Bronchial epithelial cell (primary cell): Measurements from ENCODE around the gene TFAP2B. TPM values are rescaled to one million over a fixed set of nuclear protein-coding genes. Genes with fewer than 3 reads are reported as not detected.

Experiments
- DNase-seq: peaks from one replicate; pipeline ENCODE4 v3.0.0-alpha.2; 2010; ENCODE audit warnings: low read depth
- FAIRE-seq: peaks from 2 replicates; lab custom pipeline; 2011; peaks lifted over from hg19 to GRCh38; lab: Jason Lieb, UNC
- H3K27me3 ChIP-seq: 2 replicates; pipeline ENCODE4 v1.5.1; 2011; ENCODE audit warnings: low read length; ENCODE audit not compliant: control insufficient read depth, insufficient read depth
- H3K36me3 ChIP-seq: 2 replicates; pipeline ENCODE4 v1.5.1; 2011; ENCODE audit warnings: low read length; ENCODE audit not compliant: control insufficient read depth, insufficient read depth
- H3K4me3 ChIP-seq: 2 replicates; pipeline ENCODE4 v1.5.1; 2011; ENCODE audit warnings: mild to moderate bottlenecking, low read depth, low read length, control low read depth
- CTCF ChIP-seq: IDR thresholded peaks from 2 replicates; pipeline ENCODE4 v1.5.1; 2011; ENCODE audit warnings: mild to moderate bottlenecking, moderate library complexity, low read length, control low read depth, inconsistent platforms; ENCODE audit not compliant: insufficient read depth, severe bottlenecking
- total RNA-seq: library from RNA; depleted of rRNA; stranded (reverse); fragments of >200 nt; gene quantifications from 2 replicates; pipeline ENCODE4 v1.2.1, GENCODE V29; 2014

Gene TFAP2B
- total RNA-seq, 1 donor from 2014 or later, result not detected

- H3K36me3 ChIP-seq, result no peaks in the 10 kb centered on the region
- no peak for DNase-seq
- no peak for TF ChIP-seq CTCF
- H3K4me3 ChIP-seq, result no peak overlapping the region
- H3K27me3 ChIP-seq, result peaks cover 16% of the 10 kb centered on the region
- no peak for FAIRE-seq
Measured at GRCh38 chr6:50831186-50831585, 12.5 kb downstream of the TFAP2B start.

DNA sequence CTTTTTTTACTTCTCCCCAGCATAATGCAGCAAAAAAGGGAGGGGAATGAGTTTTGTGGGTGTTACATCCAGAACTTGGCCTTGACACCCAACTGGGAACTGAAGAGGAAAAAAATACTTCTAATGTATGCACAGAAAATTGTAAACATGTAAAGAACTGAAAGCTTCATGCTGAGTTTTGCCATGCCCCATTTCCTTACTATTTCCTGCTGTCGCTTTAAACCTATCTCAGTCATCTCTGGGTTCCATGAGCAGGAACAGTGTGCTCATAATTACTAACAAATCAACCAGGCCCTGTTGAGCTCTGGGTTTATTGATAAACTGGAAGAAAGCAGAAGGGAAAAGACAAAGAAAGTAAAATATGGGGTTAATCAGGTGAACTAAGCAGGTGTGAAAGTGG lies 14.2 kb downstream of the TFAP2B start:
- Histone ChIP-seq H3K36me3 (no peaks in the 10 kb centered on the region), H3K4me3 (no peak overlapping the region), H3K27me3 (peaks cover 4% of the 10 kb centered on the region)
- no peak for DNase-seq
- FAIRE-seq, result no peak
- no peak for TF ChIP-seq CTCF

- no peak for DNase-seq
- H3K36me3 ChIP-seq, result no peaks in the 10 kb centered on the region
- TF ChIP-seq CTCF, result no peak
- no peak overlapping the region for H3K4me3 ChIP-seq
- peaks cover 4% of the 10 kb centered on the region for H3K27me3 ChIP-seq
- FAIRE-seq, result no peak
Measured at GRCh38 chr6:50834929-50835410, 16.3 kb downstream of the TFAP2B start.

GRCh38 chr6:50836231-50836630 lies 17.6 kb downstream of the TFAP2B start:
- DNase-seq (no peak), FAIRE-seq (no peak)
- no peaks in the 10 kb centered on the region for H3K36me3 ChIP-seq
- H3K4me3 ChIP-seq, result no peak overlapping the region
- H3K27me3 ChIP-seq, result peaks cover 2% of the 10 kb centered on the region
- no peak for TF ChIP-seq CTCF

GRCh38 chr6:50837589-50838445 lies 19.1 kb downstream of the TFAP2B start:
- FAIRE-seq, result no peak

More at GRCh38 chr6:50837589-50838445, 19.1 kb downstream of the TFAP2B start:
- Histone ChIP-seq H3K36me3 (no peaks in the 10 kb centered on the region), H3K4me3 (no peak overlapping the region), H3K27me3 (peaks cover 8% of the 10 kb centered on the region)
- no peak for TF ChIP-seq CTCF
- no peak for DNase-seq
